Neural cell (in vitro differentiated cells): ENCODE data around the gene CHD2. TPM values are rescaled to one million over a fixed set of nuclear protein-coding genes. Genes with fewer than 3 reads are reported as not detected.

ENCODE experiments used
- H2AFZ ChIP-seq: fragments of 200-600, 300-800 bp; sonication (generic), shearing (Covaris generic); 2 replicates; pipeline ENCODE4 v1.6.0; 2014; ENCODE audit warnings: low read depth, mild to moderate bottlenecking, antibody characterized with exemption, low read length, moderate library complexity
- H3F3A ChIP-seq: fragments of 200-600 bp; shearing (Covaris generic); 2 replicates; pipeline ENCODE4 v1.6.1; 2016; ENCODE audit warnings: mild to moderate bottlenecking, moderate library complexity, mixed read lengths, antibody characterized with exemption, low read length; ENCODE audit not compliant: insufficient read depth, poor library complexity, severe bottlenecking
- H3K27ac ChIP-seq: fragments of 200-600, 300-800 bp; sonication (generic), shearing (Covaris generic); 2 replicates; pipeline ENCODE4 v1.5.1; 2014; ENCODE audit warnings: mild to moderate bottlenecking, low read length, moderate library complexity
- H3K27me3 ChIP-seq: fragments of 300-800, 200-600 bp; sonication (generic), shearing (Covaris generic); 2 replicates; pipeline ENCODE4 v1.6.0; 2014; ENCODE audit warnings: mild to moderate bottlenecking, low read depth, low read length, moderate library complexity; ENCODE audit not compliant: insufficient read depth
- H3K36me3 ChIP-seq: fragments of 300-800, 200-600 bp; sonication (generic), shearing (Covaris generic); 2 replicates; pipeline ENCODE4 v1.5.1; 2014; ENCODE audit warnings: mild to moderate bottlenecking, antibody characterized with exemption, low read length, moderate library complexity; ENCODE audit not compliant: insufficient read depth
- H3K4me2 ChIP-seq: fragments of 300-800, 200-600 bp; sonication (generic), shearing (Covaris generic); 2 replicates; pipeline ENCODE4 v1.6.0; 2014; ENCODE audit warnings: mild to moderate bottlenecking, low read length
- H3K4me3 ChIP-seq: fragments of 300-800, 200-600 bp; sonication (generic), shearing (Covaris generic); 2 replicates; pipeline ENCODE4 v1.5.1; 2014; ENCODE audit warnings: mild to moderate bottlenecking, low read length, moderate library complexity
- H3K79me2 ChIP-seq: fragments of 200-600 bp; shearing (Covaris generic); replicated peaks from 2 replicates; pipeline ENCODE4 v1.6.0; 2014; ENCODE audit warnings: mild to moderate bottlenecking, low read length, moderate library complexity; ENCODE audit not compliant: insufficient read depth
- H3K9ac ChIP-seq: fragments of 300-800, 200-600 bp; sonication (generic), shearing (Covaris generic); 2 replicates; pipeline ENCODE4 v1.6.1; 2016; ENCODE audit warnings: mild to moderate bottlenecking, low read length, mixed read lengths
- H3K9me2 ChIP-seq: fragments of 200-600 bp; shearing (Covaris generic); 2 replicates; pipeline ENCODE4 v1.6.1; 2016; ENCODE audit warnings: mild to moderate bottlenecking, low read length, mixed read lengths; ENCODE audit not compliant: insufficient read depth
- H3K9me3 ChIP-seq: fragments of 200-600, 300-800 bp; sonication (generic), shearing (Covaris generic); 2 replicates; pipeline ENCODE4 v1.6.1; 2016; ENCODE audit warnings: mild to moderate bottlenecking, mixed run types, low read length, moderate library complexity, mixed read lengths
- H4K20me1 ChIP-seq: fragments of 200-600 bp; shearing (Covaris generic); 2 replicates; pipeline ENCODE4 v1.6.1; 2016; ENCODE audit warnings: mild to moderate bottlenecking, mixed run types; ENCODE audit not compliant: insufficient read depth
- EP300 ChIP-seq: fragments of 450-650 bp; conservative IDR thresholded peaks from 2 replicates; pipeline ENCODE4 v1.6.1; 2014; ENCODE audit warnings: antibody characterized with exemption, mild to moderate bottlenecking, moderate library complexity; ENCODE audit not compliant: poor library complexity, severe bottlenecking
- EZH2 ChIP-seq: fragments of 200-600, 300-800 bp; shearing (Covaris generic), sonication (generic); IDR thresholded peaks from 2 replicates; pipeline ENCODE4 v1.6.1; 2014; ENCODE audit warnings: antibody characterized with exemption, low read length, borderline replicate concordance, mild to moderate bottlenecking; ENCODE audit not compliant: insufficient read depth, poor library complexity, severe bottlenecking
- MXI1 ChIP-seq: fragments of 450-650 bp; conservative IDR thresholded peaks from 2 replicates; pipeline ENCODE4 v1.6.1; 2014; ENCODE audit warnings: antibody characterized with exemption, mild to moderate bottlenecking; ENCODE audit not compliant: poor library complexity, severe bottlenecking
- POLR2AphosphoS5 ChIP-seq: IDR thresholded peaks from 2 replicates; pipeline ENCODE4 v1.6.1; 2012
- RAD21 ChIP-seq: fragments of 450-650 bp; conservative IDR thresholded peaks from 2 replicates; pipeline ENCODE4 v1.6.1; 2014; ENCODE audit warnings: antibody characterized with exemption, mild to moderate bottlenecking, moderate library complexity
- SMC3 ChIP-seq: fragments of 450-650 bp; conservative IDR thresholded peaks from 2 replicates; pipeline ENCODE4 v1.6.1; 2014; ENCODE audit warnings: antibody characterized with exemption, mild to moderate bottlenecking, moderate library complexity; ENCODE audit not compliant: poor library complexity
- TAF1 ChIP-seq: IDR thresholded peaks from 2 replicates; pipeline ENCODE4 v1.6.1; 2012; ENCODE audit warnings: low read depth
- polyA plus RNA-seq: library from polyadenylated mRNA; depleted of rRNA; stranded (reverse); fragments of >200 nt; gene quantifications from 2 replicates; pipeline ENCODE4 v1.2.3, GENCODE V29; 2014
- TF ChIP-seq, protein P1 (sequence below): IDR thresholded peaks from 2 replicates; pipeline ENCODE4 v1.6.1; 2012; ENCODE audit warnings: borderline replicate concordance
- TF ChIP-seq, protein P2 (sequence below): fragments of 450-650 bp; IDR thresholded peaks from 2 replicates; pipeline ENCODE4 v1.5.1; 2014; ENCODE audit warnings: antibody characterized with exemption, mild to moderate bottlenecking, moderate library complexity; ENCODE audit not compliant: poor library complexity, severe bottlenecking

Gene CHD2
- polyA plus RNA-seq, 1 donor from 2014 or later, result 113 TPM

GRCh38 chr15:93068581-93069199 is 168.6 kb downstream of the CHD2 start:
- Histone ChIP-seq H3K27me3 (no peaks in the 10 kb centered on the region), H3K79me2 (peaks cover 93% of the 10 kb centered on the region), H3K36me3 (no peaks in the 10 kb centered on the region), H3K9me3 (no peaks in the 10 kb centered on the region), H3K4me2 (no peak overlapping the region), H3K27ac (no peak overlapping the region), H3K9ac (no peak overlapping the region), H3K4me3 (no peak overlapping the region), H3K9me2 (no peaks in the 10 kb centered on the region), H4K20me1 (no peaks in the 10 kb centered on the region), H2AFZ (no peak overlapping the region), H3F3A (no peaks in the 10 kb centered on the region)
- TF ChIP-seq POLR2AphosphoS5 (no peak), EP300 (no peak), RAD21 (no peak), TAF1 (no peak), EZH2 (no peak)

DNA sequence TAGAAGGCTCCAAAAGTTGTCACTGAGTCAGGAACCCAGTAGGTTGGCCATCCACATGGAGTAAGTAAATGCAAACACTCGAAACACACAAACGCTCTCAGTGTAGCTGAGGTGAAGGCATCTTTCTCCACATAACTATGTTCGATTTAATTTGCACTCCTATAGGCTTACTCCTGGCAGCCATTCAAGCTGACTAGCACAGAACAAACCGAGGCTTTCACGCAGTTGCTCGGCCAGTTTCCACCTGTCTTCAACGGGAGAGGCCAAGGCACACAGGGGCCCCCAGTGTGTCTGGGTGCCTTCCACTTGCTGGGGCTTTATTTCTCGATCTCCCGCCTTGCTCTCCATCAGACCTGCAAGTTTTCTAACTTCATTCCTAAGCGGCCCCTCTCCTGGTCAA is 170.0 kb downstream of the CHD2 start:
- H3F3A ChIP-seq, result no peaks in the 10 kb centered on the region
- TF ChIP-seq MXI1 (no peak), RAD21 (no peak), SMC3 (no peak), EP300 (no peak), TAF1 (no peak), EZH2 (no peak), POLR2AphosphoS5 (no peak)
- TF ChIP-seq, protein P1, sequence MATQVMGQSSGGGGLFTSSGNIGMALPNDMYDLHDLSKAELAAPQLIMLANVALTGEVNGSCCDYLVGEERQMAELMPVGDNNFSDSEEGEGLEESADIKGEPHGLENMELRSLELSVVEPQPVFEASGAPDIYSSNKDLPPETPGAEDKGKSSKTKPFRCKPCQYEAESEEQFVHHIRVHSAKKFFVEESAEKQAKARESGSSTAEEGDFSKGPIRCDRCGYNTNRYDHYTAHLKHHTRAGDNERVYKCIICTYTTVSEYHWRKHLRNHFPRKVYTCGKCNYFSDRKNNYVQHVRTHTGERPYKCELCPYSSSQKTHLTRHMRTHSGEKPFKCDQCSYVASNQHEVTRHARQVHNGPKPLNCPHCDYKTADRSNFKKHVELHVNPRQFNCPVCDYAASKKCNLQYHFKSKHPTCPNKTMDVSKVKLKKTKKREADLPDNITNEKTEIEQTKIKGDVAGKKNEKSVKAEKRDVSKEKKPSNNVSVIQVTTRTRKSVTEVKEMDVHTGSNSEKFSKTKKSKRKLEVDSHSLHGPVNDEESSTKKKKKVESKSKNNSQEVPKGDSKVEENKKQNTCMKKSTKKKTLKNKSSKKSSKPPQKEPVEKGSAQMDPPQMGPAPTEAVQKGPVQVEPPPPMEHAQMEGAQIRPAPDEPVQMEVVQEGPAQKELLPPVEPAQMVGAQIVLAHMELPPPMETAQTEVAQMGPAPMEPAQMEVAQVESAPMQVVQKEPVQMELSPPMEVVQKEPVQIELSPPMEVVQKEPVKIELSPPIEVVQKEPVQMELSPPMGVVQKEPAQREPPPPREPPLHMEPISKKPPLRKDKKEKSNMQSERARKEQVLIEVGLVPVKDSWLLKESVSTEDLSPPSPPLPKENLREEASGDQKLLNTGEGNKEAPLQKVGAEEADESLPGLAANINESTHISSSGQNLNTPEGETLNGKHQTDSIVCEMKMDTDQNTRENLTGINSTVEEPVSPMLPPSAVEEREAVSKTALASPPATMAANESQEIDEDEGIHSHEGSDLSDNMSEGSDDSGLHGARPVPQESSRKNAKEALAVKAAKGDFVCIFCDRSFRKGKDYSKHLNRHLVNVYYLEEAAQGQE, result no peak
- TF ChIP-seq, protein P2, sequence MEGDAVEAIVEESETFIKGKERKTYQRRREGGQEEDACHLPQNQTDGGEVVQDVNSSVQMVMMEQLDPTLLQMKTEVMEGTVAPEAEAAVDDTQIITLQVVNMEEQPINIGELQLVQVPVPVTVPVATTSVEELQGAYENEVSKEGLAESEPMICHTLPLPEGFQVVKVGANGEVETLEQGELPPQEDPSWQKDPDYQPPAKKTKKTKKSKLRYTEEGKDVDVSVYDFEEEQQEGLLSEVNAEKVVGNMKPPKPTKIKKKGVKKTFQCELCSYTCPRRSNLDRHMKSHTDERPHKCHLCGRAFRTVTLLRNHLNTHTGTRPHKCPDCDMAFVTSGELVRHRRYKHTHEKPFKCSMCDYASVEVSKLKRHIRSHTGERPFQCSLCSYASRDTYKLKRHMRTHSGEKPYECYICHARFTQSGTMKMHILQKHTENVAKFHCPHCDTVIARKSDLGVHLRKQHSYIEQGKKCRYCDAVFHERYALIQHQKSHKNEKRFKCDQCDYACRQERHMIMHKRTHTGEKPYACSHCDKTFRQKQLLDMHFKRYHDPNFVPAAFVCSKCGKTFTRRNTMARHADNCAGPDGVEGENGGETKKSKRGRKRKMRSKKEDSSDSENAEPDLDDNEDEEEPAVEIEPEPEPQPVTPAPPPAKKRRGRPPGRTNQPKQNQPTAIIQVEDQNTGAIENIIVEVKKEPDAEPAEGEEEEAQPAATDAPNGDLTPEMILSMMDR, result no peak
- no peaks in the 10 kb centered on the region for H3K36me3 ChIP-seq
- no peak overlapping the region for H2AFZ ChIP-seq
- no peak overlapping the region for H3K27ac ChIP-seq
- H3K79me2 ChIP-seq, result peaks cover 94% of the 10 kb centered on the region
- H3K4me3 ChIP-seq, result peak overlapping the region; percentile 90
- H3K9me2 ChIP-seq, result no peaks in the 10 kb centered on the region
- no peaks in the 10 kb centered on the region for H4K20me1 ChIP-seq
- no peak overlapping the region for H3K4me2 ChIP-seq
- H3K9ac ChIP-seq, result no peak overlapping the region
- H3K27me3 ChIP-seq, result no peaks in the 10 kb centered on the region
- no peaks in the 10 kb centered on the region for H3K9me3 ChIP-seq
